Endothelial cell (in vitro differentiated cells): ENCODE results near the gene IFIT1B. TPM values are rescaled to one million over a fixed set of nuclear protein-coding genes. Genes with fewer than 3 reads are reported as not detected.

ENCODE experiments used
- DNase-seq: peaks from one replicate; pipeline ENCODE4 v3.0.0; 2021; ENCODE audit warnings: low spot score
- H3K27ac Mint-ChIP-seq: one replicate; pipeline ENCODE4 v1.8.0; 2021; ENCODE audit warnings: mixed read lengths, inconsistent platforms; ENCODE audit not compliant: unreplicated experiment
- H3K27me3 Mint-ChIP-seq: one replicate; pipeline ENCODE4 v1.8.0; 2021; ENCODE audit warnings: mild to moderate bottlenecking, moderate library complexity, mixed read lengths, inconsistent platforms; ENCODE audit not compliant: unreplicated experiment
- H3K36me3 Mint-ChIP-seq: one replicate; pipeline ENCODE4 v1.8.0; 2021; ENCODE audit warnings: mild to moderate bottlenecking, low read depth, mixed read lengths, inconsistent platforms; ENCODE audit not compliant: unreplicated experiment
- H3K4me1 Mint-ChIP-seq: one replicate; pipeline ENCODE4 v1.8.0; 2021; ENCODE audit warnings: mild to moderate bottlenecking, mixed read lengths, inconsistent platforms; ENCODE audit not compliant: unreplicated experiment
- H3K4me3 Mint-ChIP-seq: one replicate; pipeline ENCODE4 v1.8.0; 2021; ENCODE audit warnings: mild to moderate bottlenecking, mixed read lengths, inconsistent platforms; ENCODE audit not compliant: unreplicated experiment
- H3K9me3 Mint-ChIP-seq: one replicate; pipeline ENCODE4 v1.8.0; 2021; ENCODE audit warnings: mixed read lengths, inconsistent platforms; ENCODE audit not compliant: unreplicated experiment
- CTCF ChIP-seq: fragments of 200-600 bp; sonication (generic); IDR thresholded peaks from one replicate; pipeline ENCODE4 v1.5.0; 2021; ENCODE audit warnings: antibody characterized with exemption; ENCODE audit not compliant: unreplicated experiment
- total RNA-seq: library from RNA; stranded (reverse); fragmentation: NEBNext Ultra II Directional; extraction: Animal tissue kit (Norgen Biotek cat#: 25700); gene quantifications from one replicate; pipeline ENCODE4 v1.2.1, GENCODE V29; 2021; ENCODE audit not compliant: unreplicated experiment

Gene IFIT1B
- total RNA-seq, 1 donor from 2014 or later: not detected

GRCh38 chr10:89374713-89375141, 3.1 kb upstream of the IFIT1B start:
- no peak overlapping the region for H3K4me3 Mint-ChIP-seq
- H3K4me1 Mint-ChIP-seq: peaks cover 29% of the 10 kb centered on the region
- H3K27ac Mint-ChIP-seq: peak overlapping the region; percentile 78
- H3K9me3 Mint-ChIP-seq: no peaks in the 10 kb centered on the region
- no peak for TF ChIP-seq CTCF
- DNase-seq: no peak
- no peaks in the 10 kb centered on the region for H3K27me3 Mint-ChIP-seq
- H3K36me3 Mint-ChIP-seq: no peaks in the 10 kb centered on the region

- H3K27ac Mint-ChIP-seq: no peak overlapping the region
- H3K27me3 Mint-ChIP-seq: no peaks in the 10 kb centered on the region
- no peak for DNase-seq
- H3K9me3 Mint-ChIP-seq: no peaks in the 10 kb centered on the region
- H3K4me1 Mint-ChIP-seq: peaks cover 17% of the 10 kb centered on the region
- H3K4me3 Mint-ChIP-seq: no peak overlapping the region
- H3K36me3 Mint-ChIP-seq: no peaks in the 10 kb centered on the region
- TF ChIP-seq CTCF: no peak
Measured at GRCh38 chr10:89379103-89379502, 1.2 kb downstream of the IFIT1B start.

- H3K27me3 Mint-ChIP-seq: no peaks in the 10 kb centered on the region
- no peaks in the 10 kb centered on the region for H3K9me3 Mint-ChIP-seq
- no peak overlapping the region for H3K4me3 Mint-ChIP-seq
- no peak for DNase-seq
- peaks cover 11% of the 10 kb centered on the region for H3K4me1 Mint-ChIP-seq
- no peaks in the 10 kb centered on the region for H3K36me3 Mint-ChIP-seq
- H3K27ac Mint-ChIP-seq: no peak overlapping the region
- TF ChIP-seq CTCF: no peak
Measured at GRCh38 chr10:89382757-89383156, 4.9 kb downstream of the IFIT1B start.

GRCh38 chr10:89384474-89385340, 6.9 kb downstream of the IFIT1B start:
- H3K9me3 Mint-ChIP-seq: no peaks in the 10 kb centered on the region
- peaks cover 5% of the 10 kb centered on the region for H3K4me1 Mint-ChIP-seq
- no peak for TF ChIP-seq CTCF
- no peak overlapping the region for H3K27ac Mint-ChIP-seq
- no peaks in the 10 kb centered on the region for H3K36me3 Mint-ChIP-seq
- H3K27me3 Mint-ChIP-seq: peaks cover 2% of the 10 kb centered on the region
- H3K4me3 Mint-ChIP-seq: no peak overlapping the region
- DNase-seq: no peak

GRCh38 chr10:89388806-89389205, 10.9 kb downstream of the IFIT1B start:
- TF ChIP-seq CTCF: no peak
- no peaks in the 10 kb centered on the region for H3K36me3 Mint-ChIP-seq
- no peak for DNase-seq
- H3K4me1 Mint-ChIP-seq: peaks cover 8% of the 10 kb centered on the region
- H3K9me3 Mint-ChIP-seq: no peaks in the 10 kb centered on the region
- H3K4me3 Mint-ChIP-seq: no peak overlapping the region
- H3K27me3 Mint-ChIP-seq: peaks cover 2% of the 10 kb centered on the region
- no peak overlapping the region for H3K27ac Mint-ChIP-seq
